ENCODE measurements around the gene MARK1. TPM values are rescaled to one million over a fixed set of nuclear protein-coding genes. Genes with fewer than 3 reads are reported as not detected.

Gene MARK1
- total RNA-seq, 2 donors from 2014 or later: 0.05 to 0.09 TPM

DNA sequence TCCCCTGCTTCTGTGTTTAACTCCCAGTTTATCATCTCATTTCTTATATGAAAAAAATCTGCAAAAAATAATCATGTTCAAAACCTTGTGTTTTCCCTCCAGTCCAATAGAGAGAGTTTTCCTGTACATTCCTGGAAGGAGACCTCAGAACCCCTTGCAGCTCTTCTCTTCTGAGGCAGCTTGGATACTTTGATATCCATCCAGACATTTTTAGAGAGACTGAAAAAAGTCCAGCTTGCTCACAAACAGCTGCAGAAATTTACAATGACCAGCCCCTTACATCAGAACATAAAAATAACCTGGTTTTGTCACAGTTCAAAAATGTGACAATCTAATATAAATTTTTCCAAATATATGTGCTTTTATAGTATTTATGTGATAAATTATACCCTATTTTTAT is 88.9 kb downstream of the MARK1 start:
- Mint-ChIP-seq H3K27ac (no peak overlapping the region), H3K27me3 (peaks cover 7% of the 10 kb centered on the region), H3K4me3 (no peak overlapping the region), H3K36me3 (ENCODE audit: low read depth) (no peaks in the 10 kb centered on the region), H3K9me3 (no peaks in the 10 kb centered on the region), H3K4me1 (no peaks in the 10 kb centered on the region)
- no peak for ATAC-seq (replicated peaks)

- H3K4me3 Mint-ChIP-seq: no peak overlapping the region
- H3K9me3 Mint-ChIP-seq: peaks cover 3% of the 10 kb centered on the region
- no peak overlapping the region for H3K27ac Mint-ChIP-seq
- peaks cover 19% of the 10 kb centered on the region for H3K27me3 Mint-ChIP-seq
- H3K4me1 Mint-ChIP-seq: no peaks in the 10 kb centered on the region
- H3K36me3 Mint-ChIP-seq (ENCODE audit: low read depth): no peaks in the 10 kb centered on the region
- ATAC-seq (replicated peaks): no peak
Observed at GRCh38 chr1:220628431-220628830, 100.5 kb downstream of the MARK1 start.

DNA sequence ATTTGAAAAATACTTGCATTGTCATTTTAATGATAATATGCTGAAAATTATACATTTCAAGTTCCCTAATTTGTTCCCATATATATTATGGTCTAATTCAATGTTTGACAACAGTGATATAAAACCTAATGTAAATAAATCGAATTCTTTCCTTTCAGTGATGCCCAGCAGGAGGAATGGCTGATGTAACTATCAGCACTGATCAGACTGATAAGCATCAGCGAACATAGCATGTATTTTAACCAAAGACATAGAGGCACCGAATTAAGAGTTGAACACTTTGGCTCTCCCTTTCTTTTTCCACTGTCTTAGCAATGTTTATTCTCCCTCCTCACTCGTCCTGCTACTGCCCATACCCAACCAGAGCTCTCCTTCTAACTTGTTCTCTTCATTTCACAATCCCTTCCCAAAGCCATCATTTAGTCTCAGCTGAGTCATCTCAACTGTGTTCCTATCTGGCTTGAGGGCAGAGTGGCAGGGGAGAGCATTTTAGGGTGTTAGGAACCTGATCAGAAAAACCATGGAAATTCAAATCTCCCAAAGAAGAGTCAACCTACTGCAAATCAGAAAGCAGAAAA is 103.4 kb downstream of the MARK1 start:
- Mint-ChIP-seq H3K36me3 (ENCODE audit: low read depth) (no peaks in the 10 kb centered on the region), H3K9me3 (peaks cover 3% of the 10 kb centered on the region), H3K4me1 (no peaks in the 10 kb centered on the region), H3K27me3 (peaks cover 19% of the 10 kb centered on the region), H3K27ac (no peak overlapping the region), H3K4me3 (no peak overlapping the region)
- ATAC-seq (replicated peaks): no peak

DNA sequence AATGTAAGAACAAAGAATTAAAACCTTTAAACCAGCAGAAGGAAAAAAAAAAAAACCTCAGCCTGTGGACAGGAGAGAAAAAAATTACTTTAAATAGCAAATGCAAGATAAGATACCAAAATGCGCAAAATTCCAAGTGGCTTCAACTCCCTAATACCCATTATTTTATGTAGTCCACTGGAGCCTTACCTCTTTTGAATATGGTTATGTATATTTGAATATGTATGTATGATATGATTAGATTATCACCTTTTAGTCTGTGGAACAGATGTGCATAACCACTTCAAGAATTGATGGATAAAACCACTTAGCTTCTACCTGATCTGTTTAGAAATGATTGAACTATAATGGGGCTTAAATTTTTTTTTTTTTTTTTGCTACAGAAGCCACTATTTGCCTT is 109.8 kb downstream of the MARK1 start:
- Mint-ChIP-seq H3K4me1 (no peaks in the 10 kb centered on the region), H3K27ac (no peak overlapping the region), H3K36me3 (ENCODE audit: low read depth) (no peaks in the 10 kb centered on the region), H3K4me3 (no peak overlapping the region), H3K27me3 (peaks cover 9% of the 10 kb centered on the region), H3K9me3 (no peaks in the 10 kb centered on the region)
- ATAC-seq (replicated peaks): no peak

DNA sequence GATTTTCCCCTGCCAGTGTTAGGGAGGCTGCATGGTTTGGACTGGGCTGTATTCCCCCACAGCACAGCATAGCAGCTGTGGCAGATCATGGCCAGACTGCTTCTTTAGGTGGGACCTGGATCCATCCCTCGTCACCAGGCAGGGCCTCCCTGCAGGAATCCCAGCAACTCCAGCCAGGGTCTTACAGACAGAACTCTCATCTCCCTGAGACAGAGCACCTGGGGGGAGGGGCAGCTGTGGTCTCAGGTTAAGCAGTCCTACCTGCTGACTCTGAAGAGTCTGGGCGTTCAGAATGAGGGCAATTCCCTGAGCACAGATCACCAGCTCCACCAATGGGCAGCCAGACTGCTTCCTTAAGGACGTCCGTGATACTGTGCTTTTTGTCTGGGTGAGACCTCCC is 114.3 kb downstream of the MARK1 start:
- no peaks in the 10 kb centered on the region for H3K9me3 Mint-ChIP-seq
- H3K4me1 Mint-ChIP-seq: no peaks in the 10 kb centered on the region

GRCh38 chr1:220652995-220653394 is 125.1 kb downstream of the MARK1 start:
- Mint-ChIP-seq H3K4me3 (no peak overlapping the region), H3K36me3 (ENCODE audit: low read depth) (no peaks in the 10 kb centered on the region), H3K9me3 (no peaks in the 10 kb centered on the region), H3K4me1 (no peaks in the 10 kb centered on the region), H3K27me3 (peaks cover 7% of the 10 kb centered on the region), H3K27ac (no peak overlapping the region)
- no peak for ATAC-seq (replicated peaks)

More for the DNA sequence above, 114.3 kb downstream of the MARK1 start:
- H3K27ac Mint-ChIP-seq: no peak overlapping the region
- H3K36me3 Mint-ChIP-seq (ENCODE audit: low read depth): no peaks in the 10 kb centered on the region
- H3K27me3 Mint-ChIP-seq: no peaks in the 10 kb centered on the region
- H3K4me3 Mint-ChIP-seq: no peak overlapping the region
- ATAC-seq (replicated peaks): no peak

DNA sequence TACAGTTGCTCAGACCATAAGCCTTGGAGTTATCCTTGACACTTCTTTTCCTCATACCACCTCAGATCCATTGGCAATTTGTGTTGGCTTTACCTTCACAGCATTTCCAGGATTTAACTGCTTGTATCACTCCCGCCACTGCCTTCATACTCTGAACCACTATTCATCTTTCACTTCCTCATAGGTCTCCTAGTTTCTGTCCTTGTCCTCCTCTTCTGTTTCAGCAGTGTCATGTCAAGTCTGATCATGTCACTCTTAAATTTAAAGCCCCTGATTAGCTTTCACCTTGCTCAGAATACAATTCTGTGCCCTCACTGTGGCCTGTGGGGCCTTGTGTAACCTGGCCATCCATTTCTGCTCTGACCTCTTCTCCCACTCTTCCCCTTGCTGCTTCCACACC is 127.6 kb downstream of the MARK1 start:
- no peak for ATAC-seq (replicated peaks)
- H3K4me3 Mint-ChIP-seq: no peak overlapping the region
- H3K4me1 Mint-ChIP-seq: no peaks in the 10 kb centered on the region
- no peak overlapping the region for H3K27ac Mint-ChIP-seq
- H3K9me3 Mint-ChIP-seq: no peaks in the 10 kb centered on the region
- H3K27me3 Mint-ChIP-seq: peaks cover 7% of the 10 kb centered on the region
- no peaks in the 10 kb centered on the region for H3K36me3 Mint-ChIP-seq (ENCODE audit: low read depth)

DNA sequence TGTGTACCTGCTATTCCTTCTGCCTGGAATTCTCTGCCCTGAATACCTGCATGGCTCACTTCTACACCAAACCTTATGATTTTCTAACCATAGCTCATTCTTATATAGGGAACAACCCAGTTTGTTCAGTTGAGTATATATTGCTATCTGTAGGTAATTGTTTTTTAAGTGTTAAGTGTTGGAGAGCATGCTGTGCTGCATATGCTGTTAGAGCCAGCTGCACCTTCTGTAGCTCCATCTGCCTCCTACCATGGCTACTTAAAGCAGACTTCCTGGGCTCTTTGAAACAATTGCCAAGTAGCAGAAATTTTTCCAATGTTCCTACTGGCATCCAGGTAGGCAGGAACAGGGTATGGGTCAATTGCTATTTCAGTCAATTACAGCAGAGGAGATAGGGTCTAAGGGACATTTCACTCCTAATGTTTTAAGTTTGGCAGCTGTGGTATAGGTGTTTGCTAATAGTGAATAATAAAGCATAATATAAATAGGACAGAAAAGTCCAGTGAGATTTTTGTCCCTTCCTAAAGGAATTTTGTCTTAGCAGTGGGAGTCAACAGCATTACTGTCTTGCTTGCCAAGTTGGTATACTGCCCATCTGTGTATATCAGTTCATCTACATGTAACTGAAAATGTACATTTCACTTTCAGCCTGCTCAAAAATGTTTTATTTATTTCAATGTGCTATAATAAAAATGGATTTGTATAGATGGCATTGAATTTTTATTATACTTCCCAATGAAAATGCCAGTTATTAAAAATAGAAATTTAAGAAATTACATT is 128.2 kb downstream of the MARK1 start:
- ATAC-seq (replicated peaks): no peak
- Mint-ChIP-seq H3K27me3 (peaks cover 13% of the 10 kb centered on the region), H3K4me1 (no peaks in the 10 kb centered on the region), H3K4me3 (no peak overlapping the region), H3K27ac (no peak overlapping the region), H3K36me3 (ENCODE audit: low read depth) (no peaks in the 10 kb centered on the region), H3K9me3 (no peaks in the 10 kb centered on the region)

- no peak overlapping the region for H3K4me3 Mint-ChIP-seq
- H3K9me3 Mint-ChIP-seq: no peaks in the 10 kb centered on the region
- no peak for ATAC-seq (replicated peaks)
- peaks cover 20% of the 10 kb centered on the region for H3K27me3 Mint-ChIP-seq
- no peak overlapping the region for H3K27ac Mint-ChIP-seq
- no peaks in the 10 kb centered on the region for H3K36me3 Mint-ChIP-seq (ENCODE audit: low read depth)
- H3K4me1 Mint-ChIP-seq: no peaks in the 10 kb centered on the region
Observed at GRCh38 chr1:220666349-220666748, 138.4 kb downstream of the MARK1 start.

GRCh38 chr1:220669005-220669404 is 141.1 kb downstream of the MARK1 start:
- Mint-ChIP-seq H3K36me3 (ENCODE audit: low read depth) (no peaks in the 10 kb centered on the region), H3K4me1 (no peaks in the 10 kb centered on the region), H3K27ac (no peak overlapping the region), H3K27me3 (peaks cover 9% of the 10 kb centered on the region), H3K9me3 (no peaks in the 10 kb centered on the region), H3K4me3 (no peak overlapping the region)
- ATAC-seq (replicated peaks): no peak

- H3K4me1 Mint-ChIP-seq: no peaks in the 10 kb centered on the region
- no peak overlapping the region for H3K27ac Mint-ChIP-seq
- peaks cover 3% of the 10 kb centered on the region for H3K27me3 Mint-ChIP-seq
- H3K36me3 Mint-ChIP-seq (ENCODE audit: low read depth): no peaks in the 10 kb centered on the region
- no peak overlapping the region for H3K4me3 Mint-ChIP-seq
- no peak for ATAC-seq (replicated peaks)
- no peaks in the 10 kb centered on the region for H3K9me3 Mint-ChIP-seq
Observed at GRCh38 chr1:220670365-220670764, 142.4 kb downstream of the MARK1 start.

DNA sequence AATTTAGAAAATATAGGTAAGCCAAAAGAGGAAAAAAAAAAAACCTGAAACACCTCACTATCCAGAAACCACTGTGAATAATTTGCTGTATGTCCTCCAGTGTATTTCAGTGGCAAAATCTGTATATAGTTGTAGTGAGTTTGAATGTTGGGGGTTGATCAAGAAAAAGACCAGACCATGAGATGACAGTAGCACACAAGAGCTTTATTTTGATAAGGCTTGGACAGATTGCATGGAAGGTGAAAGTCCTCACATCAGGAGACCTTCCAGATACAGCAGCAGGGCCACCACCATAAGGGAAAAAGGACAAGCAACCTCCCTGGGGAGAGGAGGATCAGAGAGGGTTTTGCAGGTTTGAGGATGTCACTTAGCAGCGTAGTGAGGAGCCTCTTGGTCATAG is 146.0 kb downstream of the MARK1 start:
- no peaks in the 10 kb centered on the region for H3K9me3 Mint-ChIP-seq
- H3K4me1 Mint-ChIP-seq: no peaks in the 10 kb centered on the region
- H3K36me3 Mint-ChIP-seq (ENCODE audit: low read depth): no peaks in the 10 kb centered on the region
- no peak for ATAC-seq (replicated peaks)
- no peak overlapping the region for H3K4me3 Mint-ChIP-seq
- H3K27me3 Mint-ChIP-seq: peaks cover under 1% of the 10 kb centered on the region
- H3K27ac Mint-ChIP-seq: no peak overlapping the region

- Mint-ChIP-seq H3K36me3 (ENCODE audit: low read depth) (no peaks in the 10 kb centered on the region), H3K4me1 (no peaks in the 10 kb centered on the region), H3K27ac (no peak overlapping the region), H3K27me3 (peaks cover 2% of the 10 kb centered on the region), H3K4me3 (no peak overlapping the region), H3K9me3 (no peaks in the 10 kb centered on the region)
- ATAC-seq (replicated peaks): no peak
Observed at GRCh38 chr1:220677251-220677650, 149.3 kb downstream of the MARK1 start.

DNA sequence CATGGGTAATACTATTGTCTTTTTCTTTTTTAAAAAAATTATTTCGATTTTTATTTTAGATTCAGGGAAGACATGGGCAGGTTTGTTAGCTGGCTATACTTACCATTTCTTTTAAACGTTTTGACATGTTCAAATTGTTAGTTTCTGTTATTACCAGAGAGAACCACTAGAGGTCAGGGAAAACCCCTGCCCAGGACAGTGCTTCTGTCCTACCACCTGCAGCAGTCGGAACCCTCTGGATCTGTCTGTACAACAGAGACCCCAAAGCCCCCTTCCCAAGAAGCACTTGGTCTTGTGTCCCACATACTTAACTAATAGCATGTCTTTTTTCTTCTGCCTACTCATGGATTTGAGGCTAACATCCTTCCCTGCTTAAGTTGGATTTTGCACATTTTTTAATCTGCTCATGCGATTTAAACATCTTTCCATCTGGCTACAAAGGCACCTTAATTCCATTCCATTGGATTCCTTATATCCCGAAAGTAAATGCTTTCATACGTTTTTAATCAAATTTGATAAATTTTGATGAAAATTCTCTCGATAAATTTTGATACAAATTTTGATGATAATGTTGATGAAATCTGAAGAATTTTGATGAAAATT is 152.2 kb downstream of the MARK1 start:
- H3K27me3 Mint-ChIP-seq: peaks cover 2% of the 10 kb centered on the region
- no peaks in the 10 kb centered on the region for H3K4me1 Mint-ChIP-seq
- no peak overlapping the region for H3K4me3 Mint-ChIP-seq
- peak; percentile 44 for ATAC-seq (replicated peaks)
- no peaks in the 10 kb centered on the region for H3K36me3 Mint-ChIP-seq (ENCODE audit: low read depth)
- H3K9me3 Mint-ChIP-seq: no peaks in the 10 kb centered on the region
- no peak overlapping the region for H3K27ac Mint-ChIP-seq

GRCh38 chr1:220681220-220681880 is 153.4 kb downstream of the MARK1 start:
- H3K27me3 Mint-ChIP-seq: peaks cover 2% of the 10 kb centered on the region
- no peak for ATAC-seq (replicated peaks)
- no peaks in the 10 kb centered on the region for H3K4me1 Mint-ChIP-seq
- no peak overlapping the region for H3K4me3 Mint-ChIP-seq
- H3K27ac Mint-ChIP-seq: no peak overlapping the region
- H3K36me3 Mint-ChIP-seq (ENCODE audit: low read depth): no peaks in the 10 kb centered on the region
- no peaks in the 10 kb centered on the region for H3K9me3 Mint-ChIP-seq
